Body of pancreas (tissue), 4 donors: ENCODE data around the gene ADAMTSL4.

Experiments
- CTCF ChIP-seq, 7 experiments: fragments of 450-650 bp in 4 of 7; fragments of 200-600 bp in 3 of 7; sonication (generic) in 3 of 7; IDR thresholded peaks; one replicate each; pipeline ENCODE4 v1.5.1; 2016 to 2019; ENCODE audit warnings: antibody characterized with exemption in 7 of 7
- POLR2A ChIP-seq, 3 donors: fragments of 450-650 bp; IDR thresholded peaks; one replicate each; pipeline ENCODE4 v1.6.1; 2016; ENCODE audit warnings: antibody characterized with exemption in 3 of 3, mild to moderate bottlenecking in 2 of 3

GRCh38 chr1:150548632-150549495 is at the start of gene ADAMTSL4:
- TF ChIP-seq CTCF (IDR thresholded peaks at IDR 0.05): peak in 5 of 7 experiments; percentile 8 to 32 (median 14)
- peak in 1 of 3 donors; percentile 17 for TF ChIP-seq POLR2A (IDR thresholded peaks at IDR 0.05)
